Ovary (tissue), 9 donors: Measurements from ENCODE around the gene PLEKHM3. TPM values are rescaled to one million over a fixed set of nuclear protein-coding genes. Genes with fewer than 3 reads are reported as not detected.

ENCODE experiments used
- DNase-seq, 5 donors: peaks; one replicate each; pipeline ENCODE4 v3.0.0-alpha.2; 2019 to 2020
- H3K27ac ChIP-seq, 2 donors: fragments of 200-600 bp; one replicate each; pipeline versions ENCODE4 v1.5.1 to v1.8.0; 2019 to 2022
- H3K27me3 ChIP-seq: fragments of 200-600 bp; one replicate; pipeline ENCODE4 v1.8.0; 2022
- H3K36me3 ChIP-seq: fragments of 200-600 bp; sonication (generic); one replicate; pipeline ENCODE4 v1.5.1; 2019
- H3K4me1 ChIP-seq: one replicate; pipeline ENCODE4 v1.8.1; 2013; ENCODE audit warnings: mild to moderate bottlenecking, moderate library complexity; ENCODE audit not compliant: insufficient read depth
- H3K4me3 ChIP-seq: fragments of 200-600 bp; sonication (generic); one replicate; pipeline ENCODE4 v1.5.1; 2017
- H3K9me3 ChIP-seq, 2 donors: fragments of 200-600 bp in 1 of 2; sonication (generic) in 1 of 2; one replicate each; pipeline versions ENCODE4 v1.5.1 to v1.8.1; 2013 to 2019; ENCODE audit warnings: mild to moderate bottlenecking in 1 of 2, moderate library complexity in 1 of 2
- CTCF ChIP-seq, 3 donors: fragments of 450-650 bp in 2 of 3; fragments of 200-600 bp in 1 of 3; IDR thresholded peaks; one replicate each; pipeline versions ENCODE4 v1.5.1 to v1.8.0; 2016 to 2022; ENCODE audit warnings: antibody characterized with exemption in 3 of 3, mild to moderate bottlenecking in 1 of 3
- EP300 ChIP-seq: sonication (generic); formaldehyde crosslinking; IDR thresholded peaks from one replicate; pipeline ENCODE4 v1.6.1; 2017; ENCODE audit warnings: antibody characterized with exemption
- POLR2A ChIP-seq: fragments of 450-650 bp; IDR thresholded peaks from one replicate; pipeline ENCODE4 v1.6.1; 2017; ENCODE audit warnings: antibody characterized with exemption, mild to moderate bottlenecking, moderate library complexity
- WGBS, 3 donors: extraction: QIAGEN DNeasy Blood & Tissue Kit in 1 of 3; methylation state at CpG; one replicate each; pipeline versions ENCODE4 v1.1.5 to v1.1.7; 2013 to 2017; 5-methylcytosine and 5-hydroxymethylcytosine counted together
- intact Hi-C, 4 donors: fragments of 100-400 bp; cut with DNase I; formaldehyde crosslinking; loops; one replicate each; pipeline versions ENCODE4 v1.11.0 to v1.15.1; 2022 to 2023
- polyA plus RNA-seq, 2 donors: library from polyadenylated mRNA; stranded (reverse); fragments of 200-250 nt in 1 of 2; fragments of 350-450 nt in 1 of 2; fragmentation: Illumina TruSeq in 1 of 2; extraction: RNeasy Lipid Tissue Mini Kit (QIAGEN cat#74804) in 1 of 2; gene quantifications; one replicate each; pipeline ENCODE4 v1.2.3, GENCODE V29; 2013 to 2014
- total RNA-seq, 7 donors: library from RNA; depleted of rRNA in 2 of 7; stranded (reverse); fragments of >200 nt in 2 of 7; fragmentation: NEBNext Ultra II Directional in 3 of 7; extraction: Animal tissue kit (Norgen Biotek cat#: 25700) in 3 of 7; gene quantifications; one replicate each; pipeline versions ENCODE4 v1.1.0 to v1.2.4, GENCODE V29; 2016 to 2023
- donor health status: DM: no; HTN: no; CAD: no; lungs with moderate emphysema.
- donor health status: DM: no; HTN: no; CAD: no.
- donor health status: Bipolar disorder and iron deficiency.
- donor health status: DM: yes; HTN: yes; CAD: no.
- donor health status: DM: no; HTN: no; CAD: no.
- donor health status: DM: yes; HTN: yes; CAD: no.

PLEKHM3 gene
- total and polyA plus RNA-seq, 9 donors = 6.5 to 26.1 (median 14.3) TPM

DNA sequence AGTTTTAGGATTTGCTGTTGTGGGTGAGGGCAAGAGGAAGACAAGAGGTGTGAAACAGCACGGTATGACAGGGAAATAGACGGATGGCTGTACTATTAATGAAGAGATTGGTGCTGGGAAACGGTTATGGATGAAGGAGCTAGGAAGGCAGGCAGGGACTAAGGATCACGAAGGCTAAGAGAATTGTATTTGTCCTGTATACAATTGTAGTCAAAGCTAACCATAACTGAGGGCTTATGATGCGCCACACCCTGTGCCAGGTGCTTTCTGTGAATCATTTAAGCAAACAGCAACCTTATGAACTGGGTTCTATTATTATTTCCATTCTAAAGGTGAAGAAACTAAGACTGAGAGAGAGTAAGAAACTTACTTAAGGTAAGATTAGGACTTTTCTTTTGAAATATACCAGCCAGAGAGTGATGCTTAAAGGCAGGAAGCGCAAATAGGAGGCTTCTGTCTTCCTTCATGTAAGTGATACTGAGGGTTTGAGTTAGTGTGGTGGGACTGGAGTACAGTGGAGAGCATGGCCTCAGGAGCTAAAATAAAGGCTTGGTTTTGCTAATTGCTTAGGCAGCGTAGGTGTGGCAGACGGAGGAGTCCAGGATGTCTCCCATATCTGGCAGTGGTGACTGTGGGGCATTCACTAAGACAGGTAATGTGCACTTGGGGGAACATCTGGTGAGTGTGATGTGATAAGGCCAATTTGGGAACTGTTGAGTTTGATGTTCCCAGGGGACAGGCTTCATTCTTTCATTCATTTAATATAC, 85.8 kb downstream of the PLEKHM3 start:
- intact Hi-C loops = no loop called here
- Histone ChIP-seq H3K27ac (no peak overlapping the region), H3K9me3 (no peaks in the 10 kb centered on the region), H3K36me3 (no peaks in the 10 kb centered on the region), H3K27me3 (no peaks in the 10 kb centered on the region), H3K4me3 (no peak overlapping the region), H3K4me1 (no peaks in the 10 kb centered on the region)
- 95 to 96% (median 95%) methylated on average over 8 of the region's 8 CpGs for WGBS, 3 donors
- no peak for DNase-seq
- TF ChIP-seq CTCF (IDR thresholded peaks at IDR 0.05) (no peak), EP300 (no peak), POLR2A (no peak)

GRCh38 chr2:207938886-207939285, 86.4 kb downstream of the PLEKHM3 start:
- intact Hi-C loops = no loop called here
- Histone ChIP-seq H3K9me3 (no peaks in the 10 kb centered on the region), H3K27ac (no peak overlapping the region), H3K4me1 (no peaks in the 10 kb centered on the region), H3K36me3 (no peaks in the 10 kb centered on the region), H3K27me3 (no peaks in the 10 kb centered on the region), H3K4me3 (no peak overlapping the region)
- WGBS, 3 donors = 97 to 98% (median 98%) methylated on average over 4 of the region's 4 CpGs
- TF ChIP-seq POLR2A (no peak), CTCF (IDR thresholded peaks at IDR 0.05) (no peak), EP300 (no peak)
- no peak for DNase-seq

- Histone ChIP-seq H3K27me3 (no peaks in the 10 kb centered on the region), H3K27ac (no peak overlapping the region), H3K4me3 (no peak overlapping the region), H3K36me3 (no peaks in the 10 kb centered on the region), H3K9me3 (no peaks in the 10 kb centered on the region), H3K4me1 (no peaks in the 10 kb centered on the region)
- TF ChIP-seq EP300 = no peak
- no peak for TF ChIP-seq CTCF (IDR thresholded peaks at IDR 0.05)
- TF ChIP-seq POLR2A = no peak
- no peak for DNase-seq
- intact Hi-C loops = no loop called here
- 93 to 98% (median 95%) methylated on average over 4 of the region's 4 CpGs for WGBS, 3 donors
Measured at GRCh38 chr2:207938415-207938814, 86.9 kb downstream of the PLEKHM3 start.

- WGBS, 3 donors = 49 to 69% (median 58%) methylated on average over 2 of the region's 2 CpGs
- H3K27ac ChIP-seq = no peak overlapping the region
- H3K9me3 ChIP-seq = no peaks in the 10 kb centered on the region
Measured at GRCh38 chr2:207937823-207938222, 87.5 kb downstream of the PLEKHM3 start.

More at GRCh38 chr2:207937823-207938222, 87.5 kb downstream of the PLEKHM3 start:
- DNase-seq = no peak
- H3K27me3 ChIP-seq = no peaks in the 10 kb centered on the region
- H3K4me3 ChIP-seq = no peak overlapping the region
- H3K4me1 ChIP-seq = no peaks in the 10 kb centered on the region
- intact Hi-C loops = no loop called here
- TF ChIP-seq EP300 = no peak
- no peak for TF ChIP-seq CTCF (IDR thresholded peaks at IDR 0.05)
- TF ChIP-seq POLR2A = no peak
- no peaks in the 10 kb centered on the region for H3K36me3 ChIP-seq
